ENCODE results near the gene RASGRP3. TPM values are rescaled to one million over a fixed set of nuclear protein-coding genes. Genes with fewer than 3 reads are reported as not detected.

Gene RASGRP3
- total and polyA plus RNA-seq, 2 donors (not counting 1 experiment from before 2014, with no cell fraction given): 0.50 to 6.1 TPM

DNA sequence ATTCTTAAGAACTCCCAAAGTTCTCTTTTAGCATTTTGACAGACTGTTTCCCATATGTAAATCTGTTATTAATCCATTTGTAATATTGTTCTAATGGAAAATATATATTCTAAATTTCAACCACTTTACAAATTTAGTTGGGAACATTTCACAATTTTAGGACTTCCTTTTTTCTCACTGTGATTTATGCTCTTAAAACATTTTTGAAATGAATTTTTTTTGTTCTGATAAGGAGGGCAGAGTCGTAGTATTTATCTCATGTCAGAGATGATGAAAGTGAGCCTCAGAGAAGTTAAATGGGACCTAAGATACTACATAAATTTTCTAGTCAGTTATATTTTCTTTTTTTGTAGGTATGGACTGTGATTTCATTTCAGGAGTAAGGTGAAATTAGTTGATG, 26.6 kb downstream of the RASGRP3 start:
- Histone ChIP-seq H3K4me1 (ENCODE audit: control insufficient read depth, extremely low read depth, insufficient read depth, low read length) (no peaks in the 10 kb centered on the region), H3K27ac (ENCODE audit: insufficient read depth, low read length) (no peak overlapping the region), H3K27me3 (ENCODE audit: control insufficient read depth, insufficient read depth, low read length) (no peaks in the 10 kb centered on the region), H3K36me3 (ENCODE audit: control insufficient read depth, insufficient read depth, low read length) (no peaks in the 10 kb centered on the region), H3K9ac (ENCODE audit: insufficient read depth, low read length) (no peak overlapping the region), H3K79me2 (ENCODE audit: control insufficient read depth, insufficient read depth, low read length) (no peaks in the 10 kb centered on the region), H3K9me3 (ENCODE audit: control insufficient read depth, insufficient read depth, low read depth, low read length) (no peaks in the 10 kb centered on the region), H3K4me3 (replicated peaks in 1 of 4; ENCODE audit: control extremely low read depth in 1 of 4, insufficient read depth in 1 of 4, low read depth in 3 of 4, low read length in 4 of 4) (no peak overlapping the region), H3K4me2 (ENCODE audit: extremely low read depth, insufficient read depth, low read length) (no peak overlapping the region), H4K20me1 (ENCODE audit: control insufficient read depth, extremely low read depth, insufficient read depth, low read length) (no peaks in the 10 kb centered on the region), H2AFZ (ENCODE audit: low read length) (no peak overlapping the region)
- no peak for DNase-seq (ENCODE audit: low read depth in 2 of 2)
- TF ChIP-seq, protein P1, sequence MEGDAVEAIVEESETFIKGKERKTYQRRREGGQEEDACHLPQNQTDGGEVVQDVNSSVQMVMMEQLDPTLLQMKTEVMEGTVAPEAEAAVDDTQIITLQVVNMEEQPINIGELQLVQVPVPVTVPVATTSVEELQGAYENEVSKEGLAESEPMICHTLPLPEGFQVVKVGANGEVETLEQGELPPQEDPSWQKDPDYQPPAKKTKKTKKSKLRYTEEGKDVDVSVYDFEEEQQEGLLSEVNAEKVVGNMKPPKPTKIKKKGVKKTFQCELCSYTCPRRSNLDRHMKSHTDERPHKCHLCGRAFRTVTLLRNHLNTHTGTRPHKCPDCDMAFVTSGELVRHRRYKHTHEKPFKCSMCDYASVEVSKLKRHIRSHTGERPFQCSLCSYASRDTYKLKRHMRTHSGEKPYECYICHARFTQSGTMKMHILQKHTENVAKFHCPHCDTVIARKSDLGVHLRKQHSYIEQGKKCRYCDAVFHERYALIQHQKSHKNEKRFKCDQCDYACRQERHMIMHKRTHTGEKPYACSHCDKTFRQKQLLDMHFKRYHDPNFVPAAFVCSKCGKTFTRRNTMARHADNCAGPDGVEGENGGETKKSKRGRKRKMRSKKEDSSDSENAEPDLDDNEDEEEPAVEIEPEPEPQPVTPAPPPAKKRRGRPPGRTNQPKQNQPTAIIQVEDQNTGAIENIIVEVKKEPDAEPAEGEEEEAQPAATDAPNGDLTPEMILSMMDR (conservative IDR thresholded peaks at IDR 0.05 in 1 of 2, IDR thresholded peaks at IDR 0.05 in 1 of 2; ENCODE audit: low read depth in 1 of 2, low read length in 2 of 2): no peak
- no peak for TF ChIP-seq EZH2 (IDR thresholded peaks at IDR 0.05; ENCODE audit: low read length, missing control alignments)

DNA sequence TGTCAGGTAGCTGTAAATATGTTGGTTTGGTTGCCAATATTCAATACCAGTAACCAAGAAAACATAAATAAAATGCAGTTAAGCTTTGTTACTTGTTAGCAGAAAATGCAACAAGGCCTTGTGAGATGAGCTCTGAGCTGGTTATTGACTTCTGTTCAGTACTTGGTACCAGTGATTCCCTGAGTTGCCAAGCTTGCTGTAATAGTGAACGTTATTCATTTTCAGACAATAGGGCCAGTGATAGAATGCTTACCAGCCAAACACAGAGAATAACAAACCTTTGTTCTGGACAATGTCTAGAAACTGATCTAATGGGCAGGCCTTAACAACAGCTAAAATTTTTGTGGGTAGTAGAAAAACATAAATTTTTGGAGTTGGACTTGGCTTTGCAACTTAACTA, 29.5 kb downstream of the RASGRP3 start:
- no peaks in the 10 kb centered on the region for H3K9me3 ChIP-seq (ENCODE audit: control insufficient read depth, insufficient read depth, low read depth, low read length)
- no peak overlapping the region for H3K9ac ChIP-seq (ENCODE audit: insufficient read depth, low read length)
- no peaks in the 10 kb centered on the region for H3K79me2 ChIP-seq (ENCODE audit: control insufficient read depth, insufficient read depth, low read length)
- peak in 1 of 2 donors; percentile 43 for DNase-seq (ENCODE audit: low read depth in 2 of 2)
- no peak overlapping the region for H3K4me2 ChIP-seq (ENCODE audit: extremely low read depth, insufficient read depth, low read length)
- no peak overlapping the region for H3K4me3 ChIP-seq (replicated peaks in 1 of 4; ENCODE audit: control extremely low read depth in 1 of 4, insufficient read depth in 1 of 4, low read depth in 3 of 4, low read length in 4 of 4)
- TF ChIP-seq EZH2 (IDR thresholded peaks at IDR 0.05; ENCODE audit: low read length, missing control alignments): no peak
- TF ChIP-seq, protein P1 (conservative IDR thresholded peaks at IDR 0.05 in 1 of 2, IDR thresholded peaks at IDR 0.05 in 1 of 2; ENCODE audit: low read depth in 1 of 2, low read length in 2 of 2): no peak
- no peaks in the 10 kb centered on the region for H3K36me3 ChIP-seq (ENCODE audit: control insufficient read depth, insufficient read depth, low read length)
- no peaks in the 10 kb centered on the region for H4K20me1 ChIP-seq (ENCODE audit: control insufficient read depth, extremely low read depth, insufficient read depth, low read length)
- H3K4me1 ChIP-seq (ENCODE audit: control insufficient read depth, extremely low read depth, insufficient read depth, low read length): no peaks in the 10 kb centered on the region
- no peaks in the 10 kb centered on the region for H3K27me3 ChIP-seq (ENCODE audit: control insufficient read depth, insufficient read depth, low read length)
- no peak overlapping the region for H3K27ac ChIP-seq (ENCODE audit: insufficient read depth, low read length)
- H2AFZ ChIP-seq (ENCODE audit: low read length): no peak overlapping the region

DNA sequence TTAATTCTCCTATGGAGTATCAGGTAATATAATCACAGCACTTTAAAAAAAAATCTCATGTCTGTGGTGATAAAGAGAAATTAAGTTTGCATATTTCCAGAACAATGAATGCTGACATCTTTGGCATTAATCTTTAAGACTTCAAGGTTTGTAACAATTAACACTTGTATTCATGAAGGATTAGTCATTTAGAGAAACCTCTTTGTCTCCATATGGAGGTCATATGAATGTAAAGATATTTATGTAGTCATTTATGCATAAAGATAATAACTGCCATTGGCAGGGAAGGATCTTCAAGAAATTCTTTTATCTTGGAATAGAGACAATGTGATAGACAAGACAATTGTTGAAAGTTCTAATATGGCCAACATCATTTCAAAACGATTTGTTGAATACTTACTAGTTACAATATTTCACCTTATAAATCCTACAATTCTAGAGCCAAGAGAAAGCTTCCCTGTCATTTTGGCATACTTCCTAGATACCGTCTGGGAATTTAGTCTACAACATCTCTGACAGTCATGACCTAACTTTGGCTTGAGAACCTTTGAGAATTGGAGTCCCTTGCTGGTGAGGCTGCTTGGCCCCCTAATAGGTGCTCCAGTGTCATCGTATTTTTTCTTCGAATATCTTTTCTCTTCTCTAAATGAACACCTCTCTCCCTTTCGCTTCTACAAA, 33.6 kb downstream of the RASGRP3 start:
- TF ChIP-seq, protein P1 (conservative IDR thresholded peaks at IDR 0.05 in 1 of 2, IDR thresholded peaks at IDR 0.05 in 1 of 2; ENCODE audit: low read depth in 1 of 2, low read length in 2 of 2): no peak
- no peak for TF ChIP-seq EZH2 (IDR thresholded peaks at IDR 0.05; ENCODE audit: low read length, missing control alignments)
- Histone ChIP-seq H3K27me3 (ENCODE audit: control insufficient read depth, insufficient read depth, low read length) (no peaks in the 10 kb centered on the region), H3K27ac (ENCODE audit: insufficient read depth, low read length) (no peak overlapping the region), H3K36me3 (ENCODE audit: control insufficient read depth, insufficient read depth, low read length) (no peaks in the 10 kb centered on the region), H3K79me2 (ENCODE audit: control insufficient read depth, insufficient read depth, low read length) (no peaks in the 10 kb centered on the region), H3K9ac (ENCODE audit: insufficient read depth, low read length) (no peak overlapping the region), H4K20me1 (ENCODE audit: control insufficient read depth, extremely low read depth, insufficient read depth, low read length) (no peaks in the 10 kb centered on the region), H3K4me2 (ENCODE audit: extremely low read depth, insufficient read depth, low read length) (no peak overlapping the region), H3K4me1 (ENCODE audit: control insufficient read depth, extremely low read depth, insufficient read depth, low read length) (no peaks in the 10 kb centered on the region), H3K9me3 (ENCODE audit: control insufficient read depth, insufficient read depth, low read depth, low read length) (no peaks in the 10 kb centered on the region), H3K4me3 (replicated peaks in 1 of 4; ENCODE audit: control extremely low read depth in 1 of 4, insufficient read depth in 1 of 4, low read depth in 3 of 4, low read length in 4 of 4) (no peak overlapping the region), H2AFZ (ENCODE audit: low read length) (no peak overlapping the region)
- DNase-seq (ENCODE audit: low read depth in 2 of 2): peak in 1 of 2 donors; percentile 65

All from fibroblast of lung (primary cell).